H1 (cell line): ENCODE results near the gene SLC2A4RG. TPM values are rescaled to one million over a fixed set of nuclear protein-coding genes. Genes with fewer than 3 reads are reported as not detected.

Experiments used
- CTCF ChIA-PET: fragments of 300-600 bp; sonication (Branson Sonifier 250); formaldehyde crosslinking; loops from one replicate; lab custom pipeline; 2021; ENCODE audit not compliant: partially characterized antibody; lab: Charles Lee
- POLR2A ChIA-PET: fragments of 300-600 bp; sonication (Branson Sonifier 250); formaldehyde crosslinking; loops from one replicate; lab custom pipeline; 2021; ENCODE audit warnings: inconsistent platforms; ENCODE audit not compliant: partially characterized antibody; lab: Charles Lee
- DNase-seq, 2 experiments: peaks; one replicate each; pipeline versions ENCODE4 v3.0.0 to v3.0.0-alpha.2; 2010 to 2022; ENCODE audit warnings: low spot score in 2 of 2, low read depth in 1 of 2, mixed read lengths in 1 of 2
- FAIRE-seq: peaks from 2 replicates; lab custom pipeline; 2011; peaks lifted over from hg19 to GRCh38; lab: Jason Lieb, UNC
- H2AFZ ChIP-seq: 2 replicates; pipeline ENCODE4 v1.8.1; 2012; ENCODE audit warnings: low read length, inconsistent platforms
- H2AK5ac ChIP-seq: 2 replicates; pipeline ENCODE4 v1.6.1; 2013; ENCODE audit warnings: low read depth, low read length
- H2BK120ac ChIP-seq: replicated peaks from 2 replicates; pipeline ENCODE3; 2013; ENCODE audit warnings: low read depth, low read length, inconsistent platforms
- H2BK12ac ChIP-seq: 2 replicates; pipeline ENCODE4 v1.6.1; 2013; ENCODE audit warnings: low read depth, low read length
- H2BK15ac ChIP-seq: 2 replicates; pipeline ENCODE4 v1.6.1; 2013; ENCODE audit warnings: low read length
- H2BK20ac ChIP-seq: 2 replicates; pipeline ENCODE4 v1.6.1; 2013; ENCODE audit warnings: low read length
- H2BK5ac ChIP-seq: 2 replicates; pipeline ENCODE4 v1.6.1; 2013; ENCODE audit warnings: low read depth, low read length
- H3K14ac ChIP-seq: 2 replicates; pipeline ENCODE4 v1.6.1; 2013; ENCODE audit warnings: inconsistent platforms; ENCODE audit not compliant: insufficient read length
- H3K18ac ChIP-seq: 2 replicates; pipeline ENCODE4 v1.6.1; 2013; ENCODE audit warnings: low read length; ENCODE audit errors: extremely low read depth
- H3K23ac ChIP-seq: 2 replicates; pipeline ENCODE4 v1.6.1; 2013; ENCODE audit warnings: inconsistent platforms; ENCODE audit not compliant: insufficient read length
- H3K23me2 ChIP-seq: 2 replicates; pipeline ENCODE4 v1.6.1; 2013; ENCODE audit warnings: low read depth, low read length
- H3K27ac ChIP-seq: 2 replicates; pipeline ENCODE4 v1.6.1; 2011; ENCODE audit warnings: low read depth, low read length, inconsistent platforms
- H3K27me3 ChIP-seq, 4 experiments: replicated peaks in 1 of 4; 1 replicate in 1 of 4; 2 replicates in 3 of 4; pipeline versions ENCODE4 v1.6.1 to v1.8.1; 2011 to 2013; ENCODE audit warnings: low read length in 3 of 4, mild to moderate bottlenecking in 3 of 4, inconsistent platforms in 2 of 4, mixed read lengths in 2 of 4, moderate library complexity in 1 of 4; ENCODE audit not compliant: control insufficient read depth in 3 of 4, insufficient read depth in 3 of 4; ENCODE audit errors: extremely low read depth in 1 of 4
- H3K36me3 ChIP-seq, 4 experiments: 2 replicates each; pipeline versions ENCODE4 v1.6.1 to v1.8.1; 2011 to 2013; ENCODE audit warnings: mild to moderate bottlenecking in 4 of 4, low read length in 3 of 4, moderate library complexity in 2 of 4, control low read depth in 1 of 4, inconsistent platforms in 1 of 4; ENCODE audit not compliant: insufficient read depth in 4 of 4, control insufficient read depth in 2 of 4
- H3K4ac ChIP-seq: replicated peaks from 2 replicates; pipeline ENCODE3; 2013; ENCODE audit warnings: low read length, low read depth, mixed read lengths, inconsistent platforms; ENCODE audit not compliant: insufficient read length
- H3K4me1 ChIP-seq, 4 experiments: replicated peaks in 1 of 4; 1 replicate in 1 of 4; 2 replicates in 3 of 4; pipeline versions ENCODE4 v1.6.1 to v1.8.1; 2011 to 2013; ENCODE audit warnings: low read length in 3 of 4, inconsistent platforms in 2 of 4, mixed read lengths in 1 of 4; ENCODE audit not compliant: insufficient read depth in 4 of 4, control insufficient read depth in 3 of 4
- H3K4me2 ChIP-seq, 2 experiments: 2 replicates each; pipeline versions ENCODE4 v1.6.1 to v1.8.1; 2011 to 2013; ENCODE audit warnings: low read depth in 2 of 2, low read length in 2 of 2, control low read depth in 1 of 2, inconsistent platforms in 1 of 2, mild to moderate bottlenecking in 1 of 2; ENCODE audit not compliant: insufficient read depth in 1 of 2
- H3K4me3 ChIP-seq, 4 experiments: fragments of 200-600, 300-600 bp in 1 of 4; sonication (generic), shearing (Covaris generic), sonication (Bioruptor Twin) in 1 of 4; 2 replicates each; pipeline versions ENCODE4 v1.5.1 to v1.8.1; 2011 to 2016; ENCODE audit warnings: low read length in 4 of 4, low read depth in 3 of 4, control low read depth in 2 of 4, inconsistent platforms in 2 of 4, mild to moderate bottlenecking in 2 of 4, mixed read lengths in 1 of 4, moderate library complexity in 1 of 4; ENCODE audit not compliant: insufficient read depth in 2 of 4; ENCODE audit errors: extremely low read depth in 1 of 4
- H3K56ac ChIP-seq: replicated peaks from 2 replicates; pipeline ENCODE3; 2013; ENCODE audit warnings: low read depth, mild to moderate bottlenecking, mixed read lengths, low read length, inconsistent platforms; ENCODE audit not compliant: insufficient read length
- H3K79me1 ChIP-seq: 2 replicates; pipeline ENCODE4 v1.6.1; 2013; ENCODE audit warnings: low read depth, low read length, control low read depth
- H3K79me2 ChIP-seq, 2 experiments: 2 replicates each; pipeline versions ENCODE4 v1.6.1 to v1.8.1; 2012 to 2013; ENCODE audit warnings: low read length in 2 of 2, mild to moderate bottlenecking in 2 of 2, inconsistent platforms in 1 of 2; ENCODE audit not compliant: insufficient read depth in 2 of 2, control insufficient read depth in 1 of 2
- H3K9ac ChIP-seq, 4 experiments: replicated peaks in 1 of 4; 1 replicate in 1 of 4; 2 replicates in 3 of 4; pipeline versions ENCODE4 v1.6.1 to v1.8.1; 2011 to 2013; ENCODE audit warnings: low read depth in 3 of 4, low read length in 3 of 4, control low read depth in 2 of 4, mild to moderate bottlenecking in 2 of 4, moderate library complexity in 2 of 4, inconsistent platforms in 1 of 4; ENCODE audit errors: extremely low read depth in 1 of 4
- H3K9me3 ChIP-seq, 2 experiments: 2 replicates each; pipeline versions ENCODE4 v1.6.1 to v1.8.1; 2012 to 2013; ENCODE audit warnings: mild to moderate bottlenecking in 2 of 2, moderate library complexity in 2 of 2, control low read depth in 1 of 2, inconsistent platforms in 1 of 2, low read depth in 1 of 2, low read length in 1 of 2, mixed read lengths in 1 of 2; ENCODE audit not compliant: insufficient read depth in 2 of 2
- H4K20me1 ChIP-seq, 2 experiments: replicated peaks in 1 of 2; 2 replicates each; pipeline versions ENCODE3 to v1.8.1; 2011 to 2013; ENCODE audit warnings: inconsistent platforms in 2 of 2, low read length in 2 of 2, mild to moderate bottlenecking in 1 of 2; ENCODE audit not compliant: insufficient read depth in 2 of 2, control insufficient read depth in 1 of 2
- H4K5ac ChIP-seq: 2 replicates; pipeline ENCODE4 v1.6.1; 2013; ENCODE audit warnings: low read length, low read depth, mixed read lengths, inconsistent platforms; ENCODE audit not compliant: insufficient read length
- H4K8ac ChIP-seq: 2 replicates; pipeline ENCODE4 v1.8.0; 2013; ENCODE audit warnings: mild to moderate bottlenecking, moderate library complexity, low read length, inconsistent platforms; ENCODE audit not compliant: insufficient read depth; ENCODE audit errors: extremely low read depth
- H4K91ac ChIP-seq: replicated peaks from 2 replicates; pipeline ENCODE3; 2013; ENCODE audit warnings: low read length, mixed read lengths, inconsistent platforms; ENCODE audit not compliant: insufficient read length
- WGBS, 2 experiments: shearing (Covaris generic) in 1 of 2; methylation state at CpG; one replicate each; pipeline versions ENCODE4 v1.1.6 to v1.1.7; 2013 to 2015; ENCODE audit warnings: low lambda C conversion rate in 2 of 2, mixed read lengths in 2 of 2, inconsistent platforms in 1 of 2, low coverage in 1 of 2, missing lambda C conversion rate in 1 of 2; ENCODE audit not compliant: insufficient replicate concordance in 2 of 2, insufficient coverage in 1 of 2, insufficient read length in 1 of 2; ENCODE audit errors: extremely low coverage in 1 of 2, missing lambda C conversion rate in 1 of 2; 5-methylcytosine and 5-hydroxymethylcytosine counted together
- polyA plus RNA-seq, 7 experiments: library from polyadenylated mRNA; depleted of rRNA in 3 of 7; stranded (reverse) in 5 of 7; unstranded in 2 of 7; fragments of >200 nt in 5 of 7; fragments of 200-250 nt in 2 of 7; gene quantifications; 1 replicate in 5 of 7; 2 replicates in 1 of 7; 4 replicates in 1 of 7; pipeline versions ENCODE4 v1.2.1 to v1.2.3, GENCODE V29; 2011 to 2013; ENCODE audit warnings: missing spikeins in 2 of 7, mixed read lengths in 2 of 7
- total RNA-seq: library from RNA; stranded (reverse); fragmentation: NEBNext Ultra II Directional; extraction: Animal tissue kit (Norgen Biotek cat#: 25700); gene quantifications from 2 replicates; pipeline ENCODE4 v1.2.1, GENCODE V29; 2021

Gene SLC2A4RG
- total and polyA plus RNA-seq, 2 of the 8 experiments (the other 6 are each of a cell fraction or from before 2014, with no cell fraction given) = 15.9 to 29.1 TPM

GRCh38 chr20:63736893-63737694 is 2.5 kb upstream of the SLC2A4RG start:
- H3K27ac ChIP-seq = no peak overlapping the region
- peak in 1 of 2 experiments; percentile 70 for DNase-seq
- no peak overlapping the region for H4K8ac ChIP-seq
- H4K91ac ChIP-seq = no peak overlapping the region
- H3K14ac ChIP-seq = no peak overlapping the region
- no peak overlapping the region for H2BK20ac ChIP-seq
- peaks cover 5 to 36% of the 10 kb centered on the region in 2 experiments for H4K20me1 ChIP-seq
- H3K4me1 ChIP-seq = peaks cover 0 to 20% (median 11%) of the 10 kb centered on the region in 4 experiments; a peak in 6 of 7 replicates
- peaks cover 0 to 12% (median 8%) of the 10 kb centered on the region in 4 experiments; a peak in 4 of 7 replicates for H3K27me3 ChIP-seq
- POLR2A ChIA-PET = interaction anchor here (0.8 to 3.0 kb wide), 23 partner anchors 9 to 243 kb away, joined by 3 to 16 read pairs (median 4); partner anchors contain the start of genes ARFRP1, TNFRSF6B and ZGPAT
- H3K79me2 ChIP-seq = peaks cover 0 to 5% of the 10 kb centered on the region in 2 experiments; a peak in 1 of 4 replicates
- H3K9me3 ChIP-seq = peaks cover 0 to 3% of the 10 kb centered on the region in 2 experiments; a peak in 2 of 4 replicates
- H3K23me2 ChIP-seq = peaks cover 16% of the 10 kb centered on the region
- peaks cover 9% of the 10 kb centered on the region for H3K79me1 ChIP-seq
- H3K36me3 ChIP-seq = peaks cover 0 to 16% (median 6%) of the 10 kb centered on the region in 4 experiments; a peak in 5 of 8 replicates
- no peak overlapping the region; the same call in 1 of the 2 replicates for H2BK5ac ChIP-seq
- H2AFZ ChIP-seq = no peak overlapping the region
- H3K23ac ChIP-seq = no peak overlapping the region
- peak overlapping the region; percentile 71 to 95 for H3K4me2 ChIP-seq
- no peak overlapping the region for H2BK120ac ChIP-seq
- peak overlapping the region; percentile 25 to 68 (median 30); a peak in 6 of 8 replicates for H3K4me3 ChIP-seq
- H2BK12ac ChIP-seq = no peak overlapping the region
- H3K9ac ChIP-seq = no peak overlapping the region; a peak in 1 of 7 replicates
- 0 out of 2 replicates have a peak overlapping the region, but pooled peaks have one; percentile 88 for H2BK15ac ChIP-seq
- peak overlapping the region; percentile 32; the same call in 1 of the 2 replicates for H3K18ac ChIP-seq
- FAIRE-seq = no peak
- 48% methylated on average over 19 of the region's 30 CpGs; no CpG with 5 or more reads in 1 of the 2 experiments for WGBS, 2 experiments
- CTCF ChIA-PET = interaction anchor here (0.5 to 2.6 kb wide), 11 partner anchors 10 to 203 kb away, joined by 3 to 7 read pairs (median 3); partner anchors contain the start of gene PTK6
- H3K56ac ChIP-seq = no peak overlapping the region
- no peak overlapping the region for H4K5ac ChIP-seq
- H2AK5ac ChIP-seq = no peak overlapping the region
- H3K4ac ChIP-seq = no peak overlapping the region
